Tibial nerve (tissue), 4 donors: ENCODE measurements around the gene RNU6-7. TPM values are rescaled to one million over a fixed set of nuclear protein-coding genes. Genes with fewer than 3 reads are reported as not detected.

Experiments
- DNase-seq, 2 donors: peaks; one replicate each; pipeline ENCODE4 v3.0.0-alpha.2; 2019; ENCODE audit warnings: low spot score in 2 of 2
- H3K27ac ChIP-seq, 4 donors: fragments of 200-600 bp; sonication (generic) in 3 of 4; one replicate each; pipeline ENCODE4 v1.5.1; 2017 to 2019; ENCODE audit warnings: mild to moderate bottlenecking in 1 of 4
- H3K27me3 ChIP-seq, 2 donors: fragments of 200-600 bp; sonication (generic) in 1 of 2; one replicate each; pipeline versions ENCODE4 v1.5.1 to v1.6.0; 2017 to 2019
- H3K36me3 ChIP-seq, 3 donors: fragments of 200-600 bp; sonication (generic); one replicate each; pipeline ENCODE4 v1.5.1; 2018 to 2019
- H3K4me1 ChIP-seq, 4 donors: fragments of 200-600 bp; sonication (generic) in 3 of 4; one replicate each; pipeline ENCODE4 v1.5.1; 2017 to 2019
- H3K4me3 ChIP-seq, 4 donors: fragments of 200-600 bp; sonication (generic) in 3 of 4; one replicate each; pipeline ENCODE4 v1.5.1; 2017 to 2019; ENCODE audit warnings: mild to moderate bottlenecking in 1 of 4, moderate library complexity in 1 of 4
- H3K9me3 ChIP-seq, 4 donors: fragments of 200-600 bp; sonication (generic) in 3 of 4; one replicate each; pipeline ENCODE4 v1.5.1; 2017 to 2019
- EP300 ChIP-seq, 2 donors: sonication (generic); formaldehyde crosslinking; IDR thresholded peaks; one replicate each; pipeline ENCODE4 v1.6.1; 2017; ENCODE audit warnings: antibody characterized with exemption in 2 of 2, mild to moderate bottlenecking in 1 of 2
- POLR2A ChIP-seq, 2 donors: fragments of 450-650 bp; IDR thresholded peaks; one replicate each; pipeline ENCODE4 v1.6.1; 2017; ENCODE audit warnings: antibody characterized with exemption in 2 of 2, mild to moderate bottlenecking in 2 of 2, moderate library complexity in 2 of 2
- WGBS, 2 donors: methylation state at CpG; one replicate each; pipeline ENCODE4 v1.1.5; 2018; 5-methylcytosine and 5-hydroxymethylcytosine counted together
- total RNA-seq, 4 donors: library from RNA; depleted of rRNA; stranded (reverse); fragments of >200 nt; gene quantifications; one replicate each; pipeline ENCODE4 v1.1.0, GENCODE V29; 2016
- TF ChIP-seq, protein P1 (sequence below), 5 experiments: fragments of 200-600 bp in 3 of 5; fragments of 450-650 bp in 2 of 5; sonication (generic) in 3 of 5; IDR thresholded peaks; one replicate each; pipeline ENCODE4 v1.5.1; 2016 to 2019; ENCODE audit warnings: antibody characterized with exemption in 5 of 5, mild to moderate bottlenecking in 3 of 5, moderate library complexity in 2 of 5

Gene RNU6-7
- total RNA-seq, 4 donors from 2014 or later, result not detected

DNA sequence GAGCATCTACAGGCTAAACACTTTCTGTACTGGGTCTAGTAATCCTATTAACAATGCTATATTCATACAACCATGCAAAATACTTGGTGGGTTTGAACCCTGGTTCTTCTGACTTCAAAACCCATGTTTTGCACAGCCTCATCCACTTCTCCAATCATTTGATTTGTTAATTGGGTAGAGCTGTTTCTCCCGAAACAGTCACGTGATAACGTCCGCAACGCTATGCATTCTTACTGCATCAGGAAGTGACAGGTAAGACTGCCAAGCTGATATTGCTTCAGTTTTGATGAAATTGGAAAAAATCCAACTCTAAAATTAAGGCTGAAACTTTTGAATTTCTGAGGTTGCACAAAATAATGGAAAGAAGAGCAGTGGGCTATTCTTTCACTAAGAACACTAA lies 30.4 kb upstream of the RNU6-7 start:
- Histone ChIP-seq H3K36me3 (no peaks in the 10 kb centered on the region), H3K9me3 (no peaks in the 10 kb centered on the region), H3K4me3 (no peak overlapping the region), H3K4me1 (no peaks in the 10 kb centered on the region), H3K27ac (no peak overlapping the region), H3K27me3 (no peaks in the 10 kb centered on the region)
- 88 to 91% methylated on average over 5 of the region's 5 CpGs for WGBS, 2 donors
- DNase-seq, result no peak
- TF ChIP-seq POLR2A (IDR thresholded peaks at IDR 0.05), result no peak
- no peak for TF ChIP-seq EP300 (IDR thresholded peaks at IDR 0.05)
- TF ChIP-seq, protein P1, sequence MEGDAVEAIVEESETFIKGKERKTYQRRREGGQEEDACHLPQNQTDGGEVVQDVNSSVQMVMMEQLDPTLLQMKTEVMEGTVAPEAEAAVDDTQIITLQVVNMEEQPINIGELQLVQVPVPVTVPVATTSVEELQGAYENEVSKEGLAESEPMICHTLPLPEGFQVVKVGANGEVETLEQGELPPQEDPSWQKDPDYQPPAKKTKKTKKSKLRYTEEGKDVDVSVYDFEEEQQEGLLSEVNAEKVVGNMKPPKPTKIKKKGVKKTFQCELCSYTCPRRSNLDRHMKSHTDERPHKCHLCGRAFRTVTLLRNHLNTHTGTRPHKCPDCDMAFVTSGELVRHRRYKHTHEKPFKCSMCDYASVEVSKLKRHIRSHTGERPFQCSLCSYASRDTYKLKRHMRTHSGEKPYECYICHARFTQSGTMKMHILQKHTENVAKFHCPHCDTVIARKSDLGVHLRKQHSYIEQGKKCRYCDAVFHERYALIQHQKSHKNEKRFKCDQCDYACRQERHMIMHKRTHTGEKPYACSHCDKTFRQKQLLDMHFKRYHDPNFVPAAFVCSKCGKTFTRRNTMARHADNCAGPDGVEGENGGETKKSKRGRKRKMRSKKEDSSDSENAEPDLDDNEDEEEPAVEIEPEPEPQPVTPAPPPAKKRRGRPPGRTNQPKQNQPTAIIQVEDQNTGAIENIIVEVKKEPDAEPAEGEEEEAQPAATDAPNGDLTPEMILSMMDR (IDR thresholded peaks at IDR 0.05), result no peak

DNA sequence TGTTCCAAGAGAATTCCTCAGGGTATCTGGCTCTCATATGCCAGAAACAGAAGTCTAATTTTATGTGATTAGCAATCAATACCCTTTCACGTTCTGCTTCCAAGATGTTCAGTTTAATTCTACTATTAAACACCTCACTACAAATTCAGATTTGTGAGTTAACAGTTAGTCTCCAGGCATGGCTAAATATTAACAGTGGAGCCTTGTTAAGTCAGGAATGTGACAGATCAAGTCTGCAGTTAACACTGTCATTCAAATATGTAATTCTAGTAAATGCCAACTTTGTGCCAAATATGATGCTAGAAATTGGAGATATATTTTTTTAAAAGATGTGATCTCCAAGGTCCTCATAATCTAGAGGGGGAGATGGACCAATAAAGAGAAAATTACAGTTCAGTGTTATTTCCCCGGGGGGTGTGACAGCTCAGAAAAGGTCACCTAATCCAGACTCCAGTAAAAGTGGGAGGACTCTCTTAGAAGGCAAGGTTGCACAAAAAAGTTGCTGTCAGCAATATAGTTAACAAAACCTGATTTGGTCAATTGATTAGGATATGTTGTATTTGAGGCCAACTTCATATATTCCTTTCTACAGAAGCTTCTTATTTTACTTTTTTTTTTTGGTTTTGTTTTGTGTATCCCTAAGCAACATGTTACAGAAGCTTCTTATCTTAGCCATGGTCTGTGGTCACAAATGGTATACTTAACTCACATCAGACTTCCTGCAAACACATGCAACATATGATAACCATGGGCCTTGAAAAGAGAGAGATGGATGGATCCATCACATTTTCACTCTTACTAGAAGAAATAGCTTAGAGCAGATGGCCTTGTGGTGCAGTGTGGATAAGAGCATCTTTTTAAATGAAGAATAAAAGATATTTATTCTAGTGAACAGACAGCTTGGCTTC lies 18.4 kb upstream of the RNU6-7 start:
- H3K4me3 ChIP-seq, result no peak overlapping the region
- peaks cover 0 to 13% (median 2%) of the 10 kb centered on the region in 4 donors for H3K9me3 ChIP-seq
- no peaks in the 10 kb centered on the region for H3K27me3 ChIP-seq
- WGBS, 2 donors, result 58 to 61% methylated on average over 2 of the region's 2 CpGs
- TF ChIP-seq POLR2A (IDR thresholded peaks at IDR 0.05) (no peak), EP300 (IDR thresholded peaks at IDR 0.05) (no peak)
- TF ChIP-seq, protein P1 (IDR thresholded peaks at IDR 0.05), result no peak
- DNase-seq, result no peak
- H3K36me3 ChIP-seq, result no peaks in the 10 kb centered on the region
- no peak overlapping the region for H3K27ac ChIP-seq
- no peaks in the 10 kb centered on the region for H3K4me1 ChIP-seq

DNA sequence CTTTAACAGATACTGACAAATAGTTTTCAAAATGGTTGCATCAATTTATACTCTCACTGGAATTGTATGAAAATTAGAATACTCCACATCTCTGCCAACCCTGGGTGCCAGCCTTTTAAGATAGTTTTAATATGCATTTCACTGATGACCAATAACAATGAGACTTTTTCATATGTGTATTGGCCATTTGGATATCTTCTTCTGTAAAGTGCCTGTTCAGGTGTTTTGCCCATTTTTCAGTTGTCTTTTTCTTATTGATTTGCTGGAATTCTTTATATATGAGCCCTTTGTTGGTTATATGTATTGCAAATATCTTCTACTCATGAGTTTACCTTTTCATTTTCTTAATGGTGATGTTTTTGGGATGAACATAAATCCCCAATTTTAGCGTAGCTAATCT lies 16.7 kb upstream of the RNU6-7 start:
- H3K36me3 ChIP-seq, result no peaks in the 10 kb centered on the region
- H3K4me3 ChIP-seq, result no peak overlapping the region
- H3K27ac ChIP-seq, result no peak overlapping the region
- TF ChIP-seq, protein P1 (IDR thresholded peaks at IDR 0.05), result no peak
- TF ChIP-seq POLR2A (IDR thresholded peaks at IDR 0.05) (no peak), EP300 (IDR thresholded peaks at IDR 0.05) (no peak)
- 98 to 100% methylated on average over 1 of the region's 1 CpG for WGBS, 2 donors
- H3K4me1 ChIP-seq, result no peaks in the 10 kb centered on the region
- H3K9me3 ChIP-seq, result peaks cover 0 to 13% (median 2%) of the 10 kb centered on the region in 4 donors
- no peak for DNase-seq
- H3K27me3 ChIP-seq, result no peaks in the 10 kb centered on the region

DNA sequence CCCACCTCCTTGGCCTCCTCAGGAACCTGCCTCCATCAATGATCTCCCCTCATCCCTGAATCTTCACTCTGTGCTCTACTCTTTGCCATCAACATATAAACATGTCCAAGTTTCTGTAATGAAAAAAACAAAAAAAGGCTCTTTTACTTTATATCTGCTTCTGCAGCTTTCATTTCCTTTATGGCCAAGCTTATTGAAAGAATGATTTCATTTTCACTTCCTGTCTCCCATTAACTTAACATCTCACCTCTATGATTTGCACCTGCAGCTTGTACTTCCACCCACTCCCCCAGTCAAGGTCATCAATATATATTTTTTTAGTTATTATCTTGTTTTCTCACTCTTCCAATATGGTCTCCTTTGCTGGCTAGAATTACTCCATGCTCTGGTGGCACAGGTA lies 15.6 kb upstream of the RNU6-7 start:
- TF ChIP-seq EP300 (IDR thresholded peaks at IDR 0.05) (no peak), POLR2A (IDR thresholded peaks at IDR 0.05) (no peak)
- TF ChIP-seq, protein P1 (IDR thresholded peaks at IDR 0.05), result no peak
- H3K27me3 ChIP-seq, result no peaks in the 10 kb centered on the region
- H3K27ac ChIP-seq, result no peak overlapping the region

DNA sequence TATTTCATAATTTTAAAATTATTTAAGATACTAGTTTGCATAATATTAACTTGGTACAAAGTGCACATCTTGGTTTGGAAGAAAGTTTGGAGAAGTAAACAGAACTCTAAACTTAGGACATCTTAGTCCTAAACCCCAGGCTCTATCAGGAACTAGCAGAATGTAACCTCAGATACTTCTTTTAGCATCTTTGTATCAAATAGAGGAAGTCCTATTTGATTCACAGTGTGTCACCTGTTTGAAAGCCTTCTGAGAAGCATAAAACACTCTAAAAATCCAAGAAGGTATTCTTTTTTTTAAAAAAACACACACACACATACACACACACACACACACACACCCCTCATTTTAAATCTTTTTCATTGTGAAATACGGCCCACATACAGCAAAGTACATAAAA lies 12.0 kb upstream of the RNU6-7 start:
- Histone ChIP-seq H3K9me3 (peaks cover 0 to 11% (median 2%) of the 10 kb centered on the region in 4 donors), H3K27me3 (no peaks in the 10 kb centered on the region), H3K4me3 (no peak overlapping the region), H3K36me3 (no peaks in the 10 kb centered on the region), H3K27ac (no peak overlapping the region), H3K4me1 (no peaks in the 10 kb centered on the region)
- DNase-seq, result no peak
- no peak for TF ChIP-seq POLR2A (IDR thresholded peaks at IDR 0.05)
- TF ChIP-seq EP300 (IDR thresholded peaks at IDR 0.05), result no peak
- TF ChIP-seq, protein P1 (IDR thresholded peaks at IDR 0.05), result no peak
- 75 to 87% methylated on average over 1 of the region's 1 CpG for WGBS, 2 donors

More for the DNA sequence above, 15.6 kb upstream of the RNU6-7 start:
- H3K36me3 ChIP-seq, result no peaks in the 10 kb centered on the region
- H3K4me1 ChIP-seq, result no peaks in the 10 kb centered on the region
- no peak overlapping the region for H3K4me3 ChIP-seq
- DNase-seq, result no peak
- peaks cover 0 to 13% (median 2%) of the 10 kb centered on the region in 4 donors for H3K9me3 ChIP-seq
